ENCODE results near the gene GRIP1.

- no peak for TF ChIP-seq CTCF (IDR thresholded peaks at IDR 0.05 in 2 of 3, conservative IDR thresholded peaks at IDR 0.05 in 1 of 3; ENCODE audit: control insufficient read depth in 2 of 3, extremely low read depth in 1 of 3, insufficient read depth in 1 of 3, low read depth in 3 of 3, low read length in 3 of 3)
- TF ChIP-seq CEBPZ (IDR thresholded peaks at IDR 0.05; ENCODE audit: low read depth, low read length): no peak
- TF ChIP-seq CEBPB (IDR thresholded peaks at IDR 0.05; ENCODE audit: borderline replicate concordance in 1 of 2, low read depth in 2 of 2, low read length in 2 of 2): no peak
- no peak for TF ChIP-seq MAX (IDR thresholded peaks at IDR 0.05; ENCODE audit: low read depth, low read length)
These were observed 13.3 kb upstream of the GRIP1 start for GRCh38 chr12:66692170-66692569.

All from GM12878 (cell line).